ENCODE data around the gene GZF1.

DNA sequence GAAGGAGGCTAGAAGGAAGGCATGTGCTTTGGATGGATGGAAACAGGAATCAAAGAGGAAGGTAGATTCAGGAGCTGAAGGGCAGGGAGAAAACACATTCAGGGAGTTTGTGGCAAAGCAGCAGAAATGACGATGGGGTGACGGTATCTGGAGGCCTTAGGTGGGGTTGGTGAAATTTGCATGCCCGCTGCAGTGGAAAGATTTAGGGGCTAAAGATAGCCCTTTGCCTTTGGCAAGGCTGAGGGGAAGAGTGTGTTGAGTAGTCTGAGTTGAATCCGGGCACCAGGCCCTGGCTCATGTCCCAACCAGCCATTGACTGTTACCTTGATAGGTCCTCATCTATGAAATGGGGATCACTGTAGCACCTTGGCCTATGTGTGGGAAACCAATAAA, 1.3 kb downstream of the GZF1 start:
- TF ChIP-seq, protein P1, sequence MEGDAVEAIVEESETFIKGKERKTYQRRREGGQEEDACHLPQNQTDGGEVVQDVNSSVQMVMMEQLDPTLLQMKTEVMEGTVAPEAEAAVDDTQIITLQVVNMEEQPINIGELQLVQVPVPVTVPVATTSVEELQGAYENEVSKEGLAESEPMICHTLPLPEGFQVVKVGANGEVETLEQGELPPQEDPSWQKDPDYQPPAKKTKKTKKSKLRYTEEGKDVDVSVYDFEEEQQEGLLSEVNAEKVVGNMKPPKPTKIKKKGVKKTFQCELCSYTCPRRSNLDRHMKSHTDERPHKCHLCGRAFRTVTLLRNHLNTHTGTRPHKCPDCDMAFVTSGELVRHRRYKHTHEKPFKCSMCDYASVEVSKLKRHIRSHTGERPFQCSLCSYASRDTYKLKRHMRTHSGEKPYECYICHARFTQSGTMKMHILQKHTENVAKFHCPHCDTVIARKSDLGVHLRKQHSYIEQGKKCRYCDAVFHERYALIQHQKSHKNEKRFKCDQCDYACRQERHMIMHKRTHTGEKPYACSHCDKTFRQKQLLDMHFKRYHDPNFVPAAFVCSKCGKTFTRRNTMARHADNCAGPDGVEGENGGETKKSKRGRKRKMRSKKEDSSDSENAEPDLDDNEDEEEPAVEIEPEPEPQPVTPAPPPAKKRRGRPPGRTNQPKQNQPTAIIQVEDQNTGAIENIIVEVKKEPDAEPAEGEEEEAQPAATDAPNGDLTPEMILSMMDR (IDR thresholded peaks at IDR 0.05): no peak
- TF ChIP-seq POLR2A (IDR thresholded peaks at IDR 0.05): peak in 1 of 2 donors; percentile 16

All from adrenal gland (tissue), 5 donors.